H1 (cell line): ENCODE data around the gene ZNF223. TPM values are rescaled to one million over a fixed set of nuclear protein-coding genes. Genes with fewer than 3 reads are reported as not detected.

Experiments
- CTCF ChIA-PET: fragments of 300-600 bp; sonication (Branson Sonifier 250); formaldehyde crosslinking; loops from one replicate; lab custom pipeline; 2021; ENCODE audit not compliant: partially characterized antibody; lab: Charles Lee
- POLR2A ChIA-PET: fragments of 300-600 bp; sonication (Branson Sonifier 250); formaldehyde crosslinking; loops from one replicate; lab custom pipeline; 2021; ENCODE audit warnings: inconsistent platforms; ENCODE audit not compliant: partially characterized antibody; lab: Charles Lee
- DNase-seq, 2 experiments: peaks; one replicate each; pipeline versions ENCODE4 v3.0.0 to v3.0.0-alpha.2; 2010 to 2022; ENCODE audit warnings: low spot score in 2 of 2, low read depth in 1 of 2, mixed read lengths in 1 of 2
- FAIRE-seq: peaks from 2 replicates; lab custom pipeline; 2011; peaks lifted over from hg19 to GRCh38; lab: Jason Lieb, UNC
- H2AFZ ChIP-seq: 2 replicates; pipeline ENCODE4 v1.8.1; 2012; ENCODE audit warnings: low read length, inconsistent platforms
- H2AK5ac ChIP-seq: 2 replicates; pipeline ENCODE4 v1.6.1; 2013; ENCODE audit warnings: low read depth, low read length
- H2BK120ac ChIP-seq: replicated peaks from 2 replicates; pipeline ENCODE3; 2013; ENCODE audit warnings: low read depth, low read length, inconsistent platforms
- H2BK12ac ChIP-seq: 2 replicates; pipeline ENCODE4 v1.6.1; 2013; ENCODE audit warnings: low read depth, low read length
- H2BK15ac ChIP-seq: 2 replicates; pipeline ENCODE4 v1.6.1; 2013; ENCODE audit warnings: low read length
- H2BK20ac ChIP-seq: 2 replicates; pipeline ENCODE4 v1.6.1; 2013; ENCODE audit warnings: low read length
- H2BK5ac ChIP-seq: 2 replicates; pipeline ENCODE4 v1.6.1; 2013; ENCODE audit warnings: low read depth, low read length
- H3K14ac ChIP-seq: 2 replicates; pipeline ENCODE4 v1.6.1; 2013; ENCODE audit warnings: inconsistent platforms; ENCODE audit not compliant: insufficient read length
- H3K18ac ChIP-seq: 2 replicates; pipeline ENCODE4 v1.6.1; 2013; ENCODE audit warnings: low read length; ENCODE audit errors: extremely low read depth
- H3K23ac ChIP-seq: 2 replicates; pipeline ENCODE4 v1.6.1; 2013; ENCODE audit warnings: inconsistent platforms; ENCODE audit not compliant: insufficient read length
- H3K23me2 ChIP-seq: 2 replicates; pipeline ENCODE4 v1.6.1; 2013; ENCODE audit warnings: low read depth, low read length
- H3K27ac ChIP-seq: 2 replicates; pipeline ENCODE4 v1.6.1; 2011; ENCODE audit warnings: low read depth, low read length, inconsistent platforms
- H3K27me3 ChIP-seq, 4 experiments: replicated peaks in 1 of 4; 1 replicate in 1 of 4; 2 replicates in 3 of 4; pipeline versions ENCODE4 v1.6.1 to v1.8.1; 2011 to 2013; ENCODE audit warnings: low read length in 3 of 4, mild to moderate bottlenecking in 3 of 4, inconsistent platforms in 2 of 4, mixed read lengths in 2 of 4, moderate library complexity in 1 of 4; ENCODE audit not compliant: control insufficient read depth in 3 of 4, insufficient read depth in 3 of 4; ENCODE audit errors: extremely low read depth in 1 of 4
- H3K36me3 ChIP-seq, 4 experiments: 2 replicates each; pipeline versions ENCODE4 v1.6.1 to v1.8.1; 2011 to 2013; ENCODE audit warnings: mild to moderate bottlenecking in 4 of 4, low read length in 3 of 4, moderate library complexity in 2 of 4, control low read depth in 1 of 4, inconsistent platforms in 1 of 4; ENCODE audit not compliant: insufficient read depth in 4 of 4, control insufficient read depth in 2 of 4
- H3K4ac ChIP-seq: replicated peaks from 2 replicates; pipeline ENCODE3; 2013; ENCODE audit warnings: low read length, low read depth, mixed read lengths, inconsistent platforms; ENCODE audit not compliant: insufficient read length
- H3K4me1 ChIP-seq, 4 experiments: replicated peaks in 1 of 4; 1 replicate in 1 of 4; 2 replicates in 3 of 4; pipeline versions ENCODE4 v1.6.1 to v1.8.1; 2011 to 2013; ENCODE audit warnings: low read length in 3 of 4, inconsistent platforms in 2 of 4, mixed read lengths in 1 of 4; ENCODE audit not compliant: insufficient read depth in 4 of 4, control insufficient read depth in 3 of 4
- H3K4me2 ChIP-seq, 2 experiments: 2 replicates each; pipeline versions ENCODE4 v1.6.1 to v1.8.1; 2011 to 2013; ENCODE audit warnings: low read depth in 2 of 2, low read length in 2 of 2, control low read depth in 1 of 2, inconsistent platforms in 1 of 2, mild to moderate bottlenecking in 1 of 2; ENCODE audit not compliant: insufficient read depth in 1 of 2
- H3K4me3 ChIP-seq, 4 experiments: fragments of 200-600, 300-600 bp in 1 of 4; sonication (generic), shearing (Covaris generic), sonication (Bioruptor Twin) in 1 of 4; 2 replicates each; pipeline versions ENCODE4 v1.5.1 to v1.8.1; 2011 to 2016; ENCODE audit warnings: low read length in 4 of 4, low read depth in 3 of 4, control low read depth in 2 of 4, inconsistent platforms in 2 of 4, mild to moderate bottlenecking in 2 of 4, mixed read lengths in 1 of 4, moderate library complexity in 1 of 4; ENCODE audit not compliant: insufficient read depth in 2 of 4; ENCODE audit errors: extremely low read depth in 1 of 4
- H3K56ac ChIP-seq: replicated peaks from 2 replicates; pipeline ENCODE3; 2013; ENCODE audit warnings: low read depth, mild to moderate bottlenecking, mixed read lengths, low read length, inconsistent platforms; ENCODE audit not compliant: insufficient read length
- H3K79me1 ChIP-seq: 2 replicates; pipeline ENCODE4 v1.6.1; 2013; ENCODE audit warnings: low read depth, low read length, control low read depth
- H3K79me2 ChIP-seq, 2 experiments: 2 replicates each; pipeline versions ENCODE4 v1.6.1 to v1.8.1; 2012 to 2013; ENCODE audit warnings: low read length in 2 of 2, mild to moderate bottlenecking in 2 of 2, inconsistent platforms in 1 of 2; ENCODE audit not compliant: insufficient read depth in 2 of 2, control insufficient read depth in 1 of 2
- H3K9ac ChIP-seq, 4 experiments: replicated peaks in 1 of 4; 1 replicate in 1 of 4; 2 replicates in 3 of 4; pipeline versions ENCODE4 v1.6.1 to v1.8.1; 2011 to 2013; ENCODE audit warnings: low read depth in 3 of 4, low read length in 3 of 4, control low read depth in 2 of 4, mild to moderate bottlenecking in 2 of 4, moderate library complexity in 2 of 4, inconsistent platforms in 1 of 4; ENCODE audit errors: extremely low read depth in 1 of 4
- H3K9me3 ChIP-seq, 2 experiments: 2 replicates each; pipeline versions ENCODE4 v1.6.1 to v1.8.1; 2012 to 2013; ENCODE audit warnings: mild to moderate bottlenecking in 2 of 2, moderate library complexity in 2 of 2, control low read depth in 1 of 2, inconsistent platforms in 1 of 2, low read depth in 1 of 2, low read length in 1 of 2, mixed read lengths in 1 of 2; ENCODE audit not compliant: insufficient read depth in 2 of 2
- H4K20me1 ChIP-seq, 2 experiments: replicated peaks in 1 of 2; 2 replicates each; pipeline versions ENCODE3 to v1.8.1; 2011 to 2013; ENCODE audit warnings: inconsistent platforms in 2 of 2, low read length in 2 of 2, mild to moderate bottlenecking in 1 of 2; ENCODE audit not compliant: insufficient read depth in 2 of 2, control insufficient read depth in 1 of 2
- H4K5ac ChIP-seq: 2 replicates; pipeline ENCODE4 v1.6.1; 2013; ENCODE audit warnings: low read length, low read depth, mixed read lengths, inconsistent platforms; ENCODE audit not compliant: insufficient read length
- H4K8ac ChIP-seq: 2 replicates; pipeline ENCODE4 v1.8.0; 2013; ENCODE audit warnings: mild to moderate bottlenecking, moderate library complexity, low read length, inconsistent platforms; ENCODE audit not compliant: insufficient read depth; ENCODE audit errors: extremely low read depth
- H4K91ac ChIP-seq: replicated peaks from 2 replicates; pipeline ENCODE3; 2013; ENCODE audit warnings: low read length, mixed read lengths, inconsistent platforms; ENCODE audit not compliant: insufficient read length
- KDM4A ChIP-seq: IDR thresholded peaks from one replicate; pipeline ENCODE4 v1.7.1; 2012; ENCODE audit warnings: low read depth, mild to moderate bottlenecking, moderate library complexity, low read length, inconsistent platforms; ENCODE audit not compliant: severe bottlenecking
- RNF2 ChIP-seq: fragments of 200-900, 300-1000 bp; sonication (generic); IDR thresholded peaks from 2 replicates; pipeline ENCODE4 v1.7.1; 2016; ENCODE audit warnings: borderline replicate concordance, low read depth, mild to moderate bottlenecking, antibody characterized with exemption, low read length; ENCODE audit not compliant: poor library complexity, severe bottlenecking; ENCODE audit errors: missing control alignments
- SIN3A ChIP-seq, 2 experiments: IDR thresholded peaks in 1 of 2; conservative IDR thresholded peaks in 1 of 2; 2 replicates each; pipeline ENCODE4 v1.6.1; 2011 to 2012; ENCODE audit warnings: low read length in 2 of 2, improper control_type of control experiment in 1 of 2, low read depth in 1 of 2, mild to moderate bottlenecking in 1 of 2
- SRF ChIP-seq: IDR thresholded peaks from 2 replicates; pipeline ENCODE4 v1.6.1; 2011; ENCODE audit warnings: mild to moderate bottlenecking, low read depth, low read length, moderate library complexity
- TEAD4 ChIP-seq: IDR thresholded peaks from 2 replicates; pipeline ENCODE4 v1.6.1; 2012; ENCODE audit warnings: low read depth, low read length, inconsistent platforms, mixed read lengths
- ZNF274 ChIP-seq: IDR thresholded peaks from 2 replicates; pipeline ENCODE4 v1.7.0; 2012; ENCODE audit warnings: low read length, borderline replicate concordance; ENCODE audit errors: extremely low read depth
- WGBS, 2 experiments: shearing (Covaris generic) in 1 of 2; methylation state at CpG; one replicate each; pipeline versions ENCODE4 v1.1.6 to v1.1.7; 2013 to 2015; ENCODE audit warnings: low lambda C conversion rate in 2 of 2, mixed read lengths in 2 of 2, inconsistent platforms in 1 of 2, low coverage in 1 of 2, missing lambda C conversion rate in 1 of 2; ENCODE audit not compliant: insufficient replicate concordance in 2 of 2, insufficient coverage in 1 of 2, insufficient read length in 1 of 2; ENCODE audit errors: extremely low coverage in 1 of 2, missing lambda C conversion rate in 1 of 2; 5-methylcytosine and 5-hydroxymethylcytosine counted together
- polyA plus RNA-seq, 7 experiments: library from polyadenylated mRNA; depleted of rRNA in 3 of 7; stranded (reverse) in 5 of 7; unstranded in 2 of 7; fragments of >200 nt in 5 of 7; fragments of 200-250 nt in 2 of 7; gene quantifications; 1 replicate in 5 of 7; 2 replicates in 1 of 7; 4 replicates in 1 of 7; pipeline versions ENCODE4 v1.2.1 to v1.2.3, GENCODE V29; 2011 to 2013; ENCODE audit warnings: missing spikeins in 2 of 7, mixed read lengths in 2 of 7
- total RNA-seq: library from RNA; stranded (reverse); fragmentation: NEBNext Ultra II Directional; extraction: Animal tissue kit (Norgen Biotek cat#: 25700); gene quantifications from 2 replicates; pipeline ENCODE4 v1.2.1, GENCODE V29; 2021
- TF ChIP-seq, protein P1 (sequence below): IDR thresholded peaks from 2 replicates; pipeline ENCODE4 v1.6.1; 2011; ENCODE audit warnings: low read depth, mild to moderate bottlenecking, low read length; ENCODE audit not compliant: insufficient read depth

Gene ZNF223
- total and polyA plus RNA-seq, 2 of the 8 experiments (the other 6 are each of a cell fraction or from before 2014, with no cell fraction given) = 1.7 to 4.3 TPM

DNA sequence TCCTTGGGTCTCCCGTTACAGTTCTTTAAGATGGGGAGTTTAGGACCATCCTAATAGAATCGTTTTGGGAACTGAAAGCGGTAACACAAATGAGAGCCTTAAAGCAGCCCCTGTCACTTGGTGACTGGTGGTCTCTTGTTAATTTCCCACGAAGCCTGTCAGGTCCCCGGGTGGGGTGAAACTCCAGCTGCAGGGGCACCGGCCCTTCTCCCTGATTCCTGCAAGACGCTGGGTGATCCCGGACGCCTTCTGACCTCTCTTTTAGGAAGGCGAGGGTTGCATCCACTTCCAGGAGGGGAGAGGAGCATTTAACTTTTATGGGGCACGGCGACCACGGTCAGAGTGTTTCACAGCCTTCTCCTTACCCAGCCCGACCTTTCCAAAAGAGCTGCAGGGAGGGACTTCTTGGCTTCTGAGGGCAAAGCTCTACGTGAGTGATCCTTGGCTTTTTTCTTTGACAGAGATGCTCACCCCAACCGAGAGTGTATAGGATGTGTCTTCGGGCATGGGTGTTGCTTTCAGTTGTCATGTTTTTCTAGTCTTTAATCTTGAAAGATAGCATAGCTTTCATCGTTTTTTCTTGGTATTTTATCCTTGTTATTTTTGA, 62.1 kb downstream of the ZNF223 start:
- 18% methylated on average over 18 of the region's 18 CpGs; no CpG with 5 or more reads in 1 of the 2 experiments for WGBS, 2 experiments

More for the DNA sequence above, 62.1 kb downstream of the ZNF223 start:
- Histone ChIP-seq H3K4me1 (no peaks in the 10 kb centered on the region), H2BK120ac (no peak overlapping the region), H3K56ac (no peak overlapping the region), H3K27me3 (no peaks in the 10 kb centered on the region), H3K79me1 (no peaks in the 10 kb centered on the region; the same call in 1 of the 2 replicates), H2BK5ac (no peak overlapping the region), H2BK12ac (no peak overlapping the region), H4K8ac (no peak overlapping the region), H3K36me3 (peaks cover 0 to 13% (median 3%) of the 10 kb centered on the region in 4 experiments; a peak in 5 of 8 replicates), H2BK20ac (no peak overlapping the region), H3K18ac (no peak overlapping the region), H4K20me1 (no peaks in the 10 kb centered on the region), H3K23me2 (peaks cover 4% of the 10 kb centered on the region; the same call in 1 of the 2 replicates), H3K4ac (no peak overlapping the region), H2AFZ (peak overlapping the region; percentile 76), H3K27ac (no peak overlapping the region), H4K91ac (no peak overlapping the region), H3K4me3 (peak overlapping the region; percentile 80 to 100 (median 95)), H2BK15ac (no peak overlapping the region), H3K9ac (peak overlapping the region in 3 of 4 experiments; percentile 1 to 64 (median 9); a peak in 2 of 7 replicates), H4K5ac (no peak overlapping the region), H3K4me2 (peak overlapping the region; percentile 69 to 86), H2AK5ac (no peak overlapping the region), H3K23ac (no peak overlapping the region), H3K9me3 (peaks cover 7 to 9% of the 10 kb centered on the region in 2 experiments; a peak in 1 of 4 replicates), H3K14ac (no peak overlapping the region), H3K79me2 (peaks cover 0 to 14% of the 10 kb centered on the region in 2 experiments; a peak in 2 of 4 replicates)
- DNase-seq (no peak), FAIRE-seq (no peak)
- CTCF ChIA-PET = interaction anchor here (0.6 to 0.8 kb wide), 2 partner anchors 92 to 109 kb away, joined by 3 read pairs; no protein-coding TSS in a partner anchor
- TF ChIP-seq SRF (no peak), KDM4A (no peak), RNF2 (no peak), SIN3A (conservative IDR thresholded peaks at IDR 0.05 in 1 of 2, IDR thresholded peaks at IDR 0.05 in 1 of 2; ENCODE audit: low read depth in 1 of 2, low read length in 2 of 2) (no peak), ZNF274 (no peak), TEAD4 (no peak)
- TF ChIP-seq, protein P1, sequence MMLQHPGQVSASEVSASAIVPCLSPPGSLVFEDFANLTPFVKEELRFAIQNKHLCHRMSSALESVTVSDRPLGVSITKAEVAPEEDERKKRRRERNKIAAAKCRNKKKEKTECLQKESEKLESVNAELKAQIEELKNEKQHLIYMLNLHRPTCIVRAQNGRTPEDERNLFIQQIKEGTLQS = no peak
- POLR2A ChIA-PET = interaction anchor here (0.7 to 3.8 kb wide), 4 partner anchors 19 to 51 kb away, joined by 3 to 27 read pairs (median 12); partner anchors contain the start of genes ZNF224 and ZNF226
